NCI-H1930 (cell line): ENCODE results near the gene GKN1.
"Not testable (repeated sequence)": the region's sequence is repeated elsewhere in the genome, so short reads cannot be mapped to it uniquely, and the experiment has no call there.

Experiments
- DNase-seq, 2 experiments: peaks; one replicate each; lab custom pipeline; 2025; lab: John Stamatoyannopoulos, UW

GKN1 gene

GRCh38 chr2:68974251-68974650, at the start of gene GKN1:
Gene GKN1 (plus strand): TSS chr2:68974636. CDS start chr2:68974678, 42 bp downstream.
- DNase-seq, result no peak

- DNase-seq, result peak; percentile 3 to 50
Observed at GRCh38 chr2:68925295-68925896, 49.0 kb upstream of the GKN1 start.

GRCh38 chr2:68926796-68927195, 47.6 kb upstream of the GKN1 start:
- DNase-seq, result no peak

GRCh38 chr2:68931149-68931711, 43.2 kb upstream of the GKN1 start:
- no peak for DNase-seq

- DNase-seq, result no peak
Observed at GRCh38 chr2:68931799-68932198, 42.6 kb upstream of the GKN1 start.

GRCh38 chr2:68932402-68932801, 42.0 kb upstream of the GKN1 start:
- DNase-seq, result no peak

- no peak for DNase-seq
Observed at GRCh38 chr2:68934021-68934420, 40.4 kb upstream of the GKN1 start.

GRCh38 chr2:68935471-68935870, 39.0 kb upstream of the GKN1 start:
- no peak for DNase-seq

- DNase-seq, result no peak
Observed at GRCh38 chr2:68936427-68936826, 38.0 kb upstream of the GKN1 start.

GRCh38 chr2:68936889-68937288, 37.5 kb upstream of the GKN1 start:
- DNase-seq, result no peak

GRCh38 chr2:68937346-68938055, 36.9 kb upstream of the GKN1 start:
- DNase-seq, result no peak

GRCh38 chr2:68938938-68939337, 35.5 kb upstream of the GKN1 start:
- DNase-seq, result no peak

- no peak for DNase-seq
Observed at GRCh38 chr2:68939962-68940361, 34.5 kb upstream of the GKN1 start.

GRCh38 chr2:68940369-68940768, 34.1 kb upstream of the GKN1 start:
- DNase-seq, result no peak

GRCh38 chr2:68942827-68943226, 31.6 kb upstream of the GKN1 start:
- no peak for DNase-seq

- DNase-seq, result peak; percentile 34 to 53
Observed at GRCh38 chr2:68943581-68944568, 30.6 kb upstream of the GKN1 start.

- DNase-seq, result no peak
Observed at GRCh38 chr2:68946117-68946516, 28.3 kb upstream of the GKN1 start.

- DNase-seq, result no peak
Observed at GRCh38 chr2:68948710-68949109, 25.7 kb upstream of the GKN1 start.

- no peak for DNase-seq
Observed at GRCh38 chr2:68951899-68952298, 22.5 kb upstream of the GKN1 start.

- DNase-seq, result no peak
Observed at GRCh38 chr2:68952887-68953521, 21.4 kb upstream of the GKN1 start, which contains the start of gene GKN2. Gene GKN2 (minus strand): TSS chr2:68952893. CDS start chr2:68952861, 32 bp downstream.

GRCh38 chr2:68955432-68955831, 19.0 kb upstream of the GKN1 start:
- DNase-seq, result not testable (repeated sequence)

- no peak for DNase-seq
Observed at GRCh38 chr2:68959001-68959400, 15.4 kb upstream of the GKN1 start.
